KMS-11 (cell line): ENCODE results near the gene ZC2HC1B.
A peak's percentile ranks its signal among the peaks of the same experiment; 100 is the strongest.

Source experiments
- H2AFZ ChIP-seq: fragments of 200-600 bp; sonication (generic); 2 replicates; pipeline ENCODE4 v1.6.1; 2016; ENCODE audit warnings: antibody characterized with exemption, mixed run types, low read depth
- H3K27ac ChIP-seq: fragments of 200-600 bp; sonication (generic); 2 replicates; pipeline ENCODE4 v1.6.1; 2016; ENCODE audit warnings: mild to moderate bottlenecking, mixed run types
- H3K27me3 ChIP-seq: fragments of 200-600 bp; sonication (generic); 2 replicates; pipeline ENCODE4 v1.6.1; 2017; ENCODE audit warnings: mild to moderate bottlenecking, low read depth, mixed run types, moderate library complexity; ENCODE audit not compliant: insufficient read depth
- H3K36me3 ChIP-seq: fragments of 200-600 bp; sonication (generic); 2 replicates; pipeline ENCODE4 v1.6.1; 2017; ENCODE audit warnings: mild to moderate bottlenecking, mixed run types; ENCODE audit not compliant: insufficient read depth
- H3K4me1 ChIP-seq: fragments of 200-600 bp; sonication (generic); 2 replicates; pipeline ENCODE4 v1.6.1; 2016; ENCODE audit warnings: mild to moderate bottlenecking, low read depth, mixed run types; ENCODE audit not compliant: poor library complexity, severe bottlenecking
- H3K4me2 ChIP-seq: fragments of 200-600 bp; sonication (generic); 2 replicates; pipeline ENCODE4 v1.7.0; 2016; ENCODE audit warnings: mild to moderate bottlenecking, mixed run types
- H3K4me3 ChIP-seq: fragments of 200-600 bp; sonication (generic); IDR thresholded peaks from 2 replicates; pipeline ENCODE4 v1.6.1; 2017; ENCODE audit warnings: low read depth, low read length, mixed read lengths; ENCODE audit not compliant: insufficient read depth
- H3K79me2 ChIP-seq: fragments of 200-600 bp; sonication (generic); 2 replicates; pipeline ENCODE4 v1.6.1; 2016; ENCODE audit warnings: low read depth, mixed run types; ENCODE audit not compliant: insufficient read depth
- H3K9ac ChIP-seq: fragments of 200-600 bp; sonication (generic); 2 replicates; pipeline ENCODE4 v1.6.1; 2016; ENCODE audit warnings: mild to moderate bottlenecking, mixed run types
- H4K20me1 ChIP-seq: fragments of 200-600 bp; sonication (generic); 2 replicates; pipeline ENCODE4 v1.6.1; 2016; ENCODE audit warnings: mild to moderate bottlenecking, mixed run types; ENCODE audit not compliant: insufficient read depth
- TF ChIP-seq, protein P1 (sequence below): fragments of 200-600 bp; sonication (generic); conservative IDR thresholded peaks from 2 replicates; pipeline ENCODE4 v1.6.1; 2017; ENCODE audit warnings: low read depth, mild to moderate bottlenecking, antibody characterized with exemption, low read length, moderate library complexity, mixed read lengths

ZC2HC1B gene

DNA sequence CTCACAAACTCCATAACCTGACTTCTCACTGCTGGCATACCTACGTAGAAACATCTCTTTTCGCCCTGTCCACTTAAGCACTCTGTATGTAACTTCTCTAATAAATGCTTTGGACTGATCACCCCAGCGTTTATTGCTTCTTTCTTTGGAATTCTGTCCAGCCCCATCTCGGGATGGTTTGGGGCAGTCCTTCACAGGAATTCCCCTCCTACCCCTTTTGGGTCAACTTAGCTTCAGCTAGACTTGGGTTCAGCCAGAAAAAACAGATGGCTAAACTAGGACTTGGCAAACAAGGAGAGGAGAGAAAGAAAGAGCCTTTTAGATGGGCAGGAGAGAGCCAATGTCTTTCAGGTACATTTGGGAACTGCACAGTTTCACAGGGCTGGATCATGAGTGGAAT lies 25.1 kb upstream of the ZC2HC1B start:
- no peak overlapping the region for H2AFZ ChIP-seq
- TF ChIP-seq, protein P1, sequence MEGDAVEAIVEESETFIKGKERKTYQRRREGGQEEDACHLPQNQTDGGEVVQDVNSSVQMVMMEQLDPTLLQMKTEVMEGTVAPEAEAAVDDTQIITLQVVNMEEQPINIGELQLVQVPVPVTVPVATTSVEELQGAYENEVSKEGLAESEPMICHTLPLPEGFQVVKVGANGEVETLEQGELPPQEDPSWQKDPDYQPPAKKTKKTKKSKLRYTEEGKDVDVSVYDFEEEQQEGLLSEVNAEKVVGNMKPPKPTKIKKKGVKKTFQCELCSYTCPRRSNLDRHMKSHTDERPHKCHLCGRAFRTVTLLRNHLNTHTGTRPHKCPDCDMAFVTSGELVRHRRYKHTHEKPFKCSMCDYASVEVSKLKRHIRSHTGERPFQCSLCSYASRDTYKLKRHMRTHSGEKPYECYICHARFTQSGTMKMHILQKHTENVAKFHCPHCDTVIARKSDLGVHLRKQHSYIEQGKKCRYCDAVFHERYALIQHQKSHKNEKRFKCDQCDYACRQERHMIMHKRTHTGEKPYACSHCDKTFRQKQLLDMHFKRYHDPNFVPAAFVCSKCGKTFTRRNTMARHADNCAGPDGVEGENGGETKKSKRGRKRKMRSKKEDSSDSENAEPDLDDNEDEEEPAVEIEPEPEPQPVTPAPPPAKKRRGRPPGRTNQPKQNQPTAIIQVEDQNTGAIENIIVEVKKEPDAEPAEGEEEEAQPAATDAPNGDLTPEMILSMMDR = no peak

DNA sequence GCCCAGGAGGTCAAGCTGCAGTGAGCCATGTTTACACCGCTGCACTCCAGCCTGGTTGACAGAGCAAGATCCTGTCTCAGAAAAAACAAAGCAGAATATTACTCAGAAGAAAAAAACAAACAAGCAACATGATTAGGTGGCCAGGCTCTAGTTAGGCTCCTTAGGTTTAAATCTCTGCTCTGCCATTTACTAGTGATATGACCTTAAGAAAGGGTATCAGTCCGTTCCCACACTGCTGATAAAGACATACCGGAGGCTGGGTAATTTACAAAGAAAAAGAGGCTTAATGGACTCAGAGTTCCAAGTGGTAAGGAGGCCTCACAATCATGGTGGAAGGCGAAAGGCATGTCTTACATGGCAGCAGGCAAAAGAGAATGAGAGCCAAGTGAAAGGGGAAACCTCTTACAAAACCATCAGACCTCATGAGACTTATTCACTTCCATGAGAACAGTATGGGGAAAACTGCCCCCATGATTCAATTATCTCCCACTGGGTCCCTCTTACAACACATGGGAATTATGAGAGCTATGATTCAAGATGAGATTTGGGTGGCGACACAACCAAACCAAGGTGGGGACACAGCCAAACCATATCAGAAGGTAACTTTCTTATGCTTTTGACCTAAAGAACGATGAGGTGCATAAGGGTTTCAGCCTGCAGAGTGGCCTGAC lies 23.5 kb upstream of the ZC2HC1B start:
- peaks cover 26% of the 10 kb centered on the region for H3K79me2 ChIP-seq
- H3K9ac ChIP-seq = no peak overlapping the region
- H2AFZ ChIP-seq = no peak overlapping the region
- no peak overlapping the region for H3K4me2 ChIP-seq
- peaks cover 7% of the 10 kb centered on the region; the same call in 1 of the 2 replicates for H3K36me3 ChIP-seq
- no peaks in the 10 kb centered on the region for H3K27me3 ChIP-seq
- no peak overlapping the region for H3K27ac ChIP-seq
- TF ChIP-seq, protein P1 = no peak
- no peak overlapping the region for H3K4me3 ChIP-seq
- H4K20me1 ChIP-seq = no peaks in the 10 kb centered on the region
- peaks cover 13% of the 10 kb centered on the region for H3K4me1 ChIP-seq

More for the DNA sequence above, 25.1 kb upstream of the ZC2HC1B start:
- Histone ChIP-seq H3K79me2 (peaks cover 11% of the 10 kb centered on the region), H3K9ac (no peak overlapping the region), H3K4me1 (peaks cover 6% of the 10 kb centered on the region), H3K4me2 (no peak overlapping the region), H4K20me1 (no peaks in the 10 kb centered on the region), H3K36me3 (no peaks in the 10 kb centered on the region), H3K4me3 (no peak overlapping the region), H3K27me3 (no peaks in the 10 kb centered on the region), H3K27ac (no peak overlapping the region)

- Histone ChIP-seq H3K4me3 (no peak overlapping the region), H3K27me3 (no peaks in the 10 kb centered on the region), H2AFZ (peak overlapping the region; percentile 90), H3K4me1 (peaks cover 13% of the 10 kb centered on the region), H3K4me2 (peak overlapping the region; percentile 89), H3K9ac (peak overlapping the region; percentile 98), H3K79me2 (peaks cover 35% of the 10 kb centered on the region), H4K20me1 (no peaks in the 10 kb centered on the region), H3K36me3 (peaks cover 12% of the 10 kb centered on the region; the same call in 1 of the 2 replicates), H3K27ac (peak overlapping the region; percentile 81)
- TF ChIP-seq, protein P1 = no peak
Measured at GRCh38 chr6:143842461-143842901, 21.8 kb upstream of the ZC2HC1B start.

DNA sequence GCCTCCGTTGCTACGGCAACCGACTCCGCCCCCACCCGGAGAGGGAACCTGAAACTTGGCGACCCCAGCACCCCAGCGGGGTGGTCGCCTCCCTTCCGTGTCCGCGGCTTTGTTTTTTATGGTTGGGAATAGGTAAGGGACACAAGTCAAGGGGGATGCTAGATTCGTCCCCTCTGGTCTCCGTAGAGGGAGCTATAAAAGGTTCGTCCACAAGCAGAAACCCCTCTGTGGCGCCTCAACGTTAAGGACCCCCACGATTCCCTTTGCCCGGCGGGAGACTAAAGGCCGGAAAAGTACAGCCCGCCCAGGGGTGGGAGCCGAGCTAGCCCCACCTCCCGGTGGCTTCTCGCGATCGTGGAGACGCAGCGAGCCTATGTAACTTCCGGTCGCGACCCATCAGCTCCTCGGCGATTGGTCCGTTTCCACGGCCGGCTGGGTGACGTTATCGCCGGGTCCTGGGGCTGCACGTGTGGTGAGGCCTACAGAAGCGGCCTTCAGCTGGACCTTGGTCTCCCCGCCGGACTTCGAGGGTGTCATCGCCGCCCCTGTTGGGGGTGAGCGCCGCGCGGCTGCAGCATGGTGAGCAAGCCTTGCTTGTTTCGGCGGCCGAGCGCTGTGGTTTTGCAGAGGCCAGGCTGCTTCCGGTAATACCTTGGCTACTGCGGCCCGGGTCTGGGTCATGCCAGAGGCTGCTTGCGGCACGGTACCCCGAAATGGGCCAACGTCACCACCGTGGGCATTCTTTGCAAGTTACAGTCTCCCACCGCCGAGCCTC lies 21.2 kb upstream of the ZC2HC1B start, which contains the start of gene LTV1:
LTV1 (plus strand) TSS at position 437 of the 775 bp plus-strand sequence; CDS start at position 577, 140 bp downstream.
- Histone ChIP-seq H3K4me3 (peak within 1 kb of the TSS; percentile 66), H4K20me1 (no peaks in the 10 kb centered on the region), H3K9ac (peak within 1 kb of the TSS; percentile 98), H3K4me1 (peaks cover 13% of the 10 kb centered on the region), H2AFZ (peak within 1 kb of the TSS; percentile 90), H3K4me2 (peak within 1 kb of the TSS; percentile 89), H3K27me3 (no peaks in the 10 kb centered on the region), H3K36me3 (peaks cover 17% of the 10 kb centered on the region; the same call in 1 of the 2 replicates), H3K27ac (peak within 1 kb of the TSS; percentile 81), H3K79me2 (peaks cover 35% of the 10 kb centered on the region)
- TF ChIP-seq, protein P1 = no peak
